K562 (cell line): ENCODE results near the gene CD47. TPM values are rescaled to one million over a fixed set of nuclear protein-coding genes. Genes with fewer than 3 reads are reported as not detected.

Experiments
- CREB1 ChIP-seq, 2 experiments: sonication (generic) in 1 of 2; formaldehyde crosslinking in 1 of 2; IDR thresholded peaks; 2 replicates each; pipeline versions ENCODE4 v1.6.1 to v1.8.0; 2012 to 2022; ENCODE audit warnings: inconsistent platforms in 1 of 2, mild to moderate bottlenecking in 1 of 2, missing genetic modification reagents in 1 of 2, moderate library complexity in 1 of 2
- CREM ChIP-seq: IDR thresholded peaks from 2 replicates; pipeline ENCODE4 v1.6.1; 2014; ENCODE audit warnings: antibody characterized with exemption, low read depth
- E2F5 ChIP-seq: sonication (generic); formaldehyde crosslinking; IDR thresholded peaks from 2 replicates; pipeline ENCODE4 v1.8.0; 2022; ENCODE audit warnings: mild to moderate bottlenecking, missing genetic modification reagents
- FOSL1 ChIP-seq: fragments of 200-800 bp; sonication (Bioruptor generic); conservative IDR thresholded peaks from 2 replicates; pipeline ENCODE4 v1.6.1; 2016; ENCODE audit warnings: missing genetic modification characterization, missing compliant biosample characterization
- MED1 ChIP-seq: sonication (generic); formaldehyde crosslinking; IDR thresholded peaks from 2 replicates; pipeline ENCODE4 v1.8.1; 2023; ENCODE audit warnings: missing genetic modification reagents, borderline replicate concordance
- MITF ChIP-seq: IDR thresholded peaks from 2 replicates; pipeline ENCODE4 v1.6.1; 2014; ENCODE audit warnings: antibody characterized with exemption
- MTA1 ChIP-seq: fragments of 450-650 bp; IDR thresholded peaks from 2 replicates; pipeline ENCODE4 v1.6.1; 2017; ENCODE audit warnings: borderline replicate concordance
- NFE2 ChIP-seq: IDR thresholded peaks from 2 replicates; pipeline ENCODE4 v1.6.1; 2014; ENCODE audit warnings: antibody characterized with exemption, low read depth
- PCBP2 ChIP-seq: fragments of 200-400 bp; formaldehyde crosslinking; IDR thresholded peaks from 2 replicates; pipeline ENCODE4 v1.6.1; 2018; ENCODE audit warnings: low read length, low read depth, mild to moderate bottlenecking, moderate library complexity; ENCODE audit not compliant: poor library complexity, severe bottlenecking
- PHTF2 ChIP-seq: fragments of 250-450 bp; sonication (Bioruptor Pico); IDR thresholded peaks from 2 replicates; pipeline ENCODE4 v1.5.0; 2021; ENCODE audit warnings: mild to moderate bottlenecking
- RBM39 ChIP-seq: fragments of 200-400 bp; formaldehyde crosslinking; optimal IDR thresholded peaks from 2 replicates; pipeline ENCODE3; 2018; ENCODE audit warnings: low read depth, low read length
- SREBF1 ChIP-seq: fragments of 150-350 bp; IDR thresholded peaks from 2 replicates; pipeline ENCODE4 v1.6.1; 2014; ENCODE audit warnings: antibody characterized with exemption, low read depth, low read length, borderline replicate concordance
- STAT5A ChIP-seq: IDR thresholded peaks from 2 replicates; pipeline ENCODE4 v1.6.1; 2012; ENCODE audit warnings: low read length, inconsistent platforms, borderline replicate concordance
- UBTF ChIP-seq, 2 experiments: IDR thresholded peaks; 2 replicates each; pipeline ENCODE4 v1.6.1; 2012; ENCODE audit warnings: improper control_type of control experiment in 2 of 2, low read depth in 2 of 2, low read length in 2 of 2, borderline replicate concordance in 1 of 2
- WHSC1 ChIP-seq: IDR thresholded peaks from one replicate; pipeline ENCODE4 v1.6.1; 2012; ENCODE audit warnings: low read length, control low read depth, inconsistent platforms
- ZBTB34 ChIP-seq: fragments of 250-450 bp; sonication (Bioruptor Pico); IDR thresholded peaks from 2 replicates; pipeline ENCODE4 v1.8.0; 2021; ENCODE audit warnings: mild to moderate bottlenecking, moderate library complexity
- ZNF277 ChIP-seq: fragments of 250-450 bp; sonication (Bioruptor Pico); IDR thresholded peaks from 2 replicates; pipeline ENCODE4 v1.8.0; 2022; ENCODE audit warnings: inconsistent platforms, mild to moderate bottlenecking, moderate library complexity, borderline replicate concordance
- ZNF586 ChIP-seq: fragments of 450-650 bp; formaldehyde crosslinking; conservative IDR thresholded peaks from 2 replicates; pipeline ENCODE4 v1.4.0; 2020; ENCODE audit warnings: mild to moderate bottlenecking, moderate library complexity
- ZNF589 ChIP-seq: fragments of 200-800 bp; sonication (Bioruptor generic); IDR thresholded peaks from 2 replicates; pipeline ENCODE4 v1.6.1; 2016; ENCODE audit warnings: low read depth, missing genetic modification characterization, missing compliant biosample characterization
- ZNF668 ChIP-seq: fragments of 250-450 bp; sonication (Bioruptor Pico); IDR thresholded peaks from 2 replicates; pipeline ENCODE4 v1.8.0; 2022; ENCODE audit warnings: mild to moderate bottlenecking, inconsistent platforms
- polyA plus RNA-seq, 8 experiments: library from polyadenylated mRNA; depleted of rRNA in 4 of 8; stranded (reverse) in 5 of 8; unstranded in 3 of 8; fragments of >200 nt; fragmentation: Nextera tagmentation in 2 of 8; fragmentation: Illumina TruSeq in 1 of 8; extraction: Ambion mirVana in 2 of 8; extraction: Trizol in 1 of 8; gene quantifications; 2 replicates each; pipeline versions ENCODE4 v1.2.1 to v1.2.3, GENCODE V29; 2011 to 2014; ENCODE audit warnings: inconsistent platforms in 1 of 8, missing spikeins in 1 of 8
- total RNA-seq, 7 experiments: library from RNA; depleted of rRNA in 6 of 7; stranded (reverse); fragments of >200 nt in 6 of 7; fragmentation: Illumina TruSeq in 2 of 7; extraction: Trizol in 2 of 7; gene quantifications; 2 replicates each; pipeline versions ENCODE4 v1.2.1 to v1.2.3, GENCODE V29; 2011 to 2021; ENCODE audit warnings: low replicate concordance in 1 of 7

Gene CD47
- total and polyA plus RNA-seq, 9 of the 15 experiments (the other 6 are each of a cell fraction or from before 2014, with no cell fraction given), result 10.2 to 62.6 (median 36.3) TPM

- TF ChIP-seq E2F5 (CRISPR knock-in tag) (no peak), SREBF1 (no peak), ZBTB34 (CRISPR knock-in tag) (no peak), RBM39 (no peak), WHSC1 (no peak), CREB1 (IDR thresholded peaks at IDR 0.05) (no peak), CREB1 (CRISPR knock-in tag; IDR thresholded peaks at IDR 0.05) (no peak), MTA1 (no peak), UBTF (IDR thresholded peaks at IDR 0.05; ENCODE audit: borderline replicate concordance in 1 of 2, low read depth in 2 of 2, low read length in 2 of 2) (no peak), ZNF277 (CRISPR knock-in tag) (no peak), FOSL1 (tag) (no peak; the same call in 1 of the 2 replicates), ZNF589 (peak; percentile 88; the same call in 1 of the 2 replicates), STAT5A (no peak; the same call in 1 of the 2 replicates), NFE2 (no peak), CREM (no peak; the same call in 1 of the 2 replicates), ZNF668 (CRISPR knock-in tag) (no peak), PCBP2 (no peak), PHTF2 (CRISPR knock-in tag) (no peak), MITF (no peak), ZNF586 (CRISPR knock-in tag) (no peak), MED1 (CRISPR knock-in tag) (no peak)
These were observed 33.7 kb upstream of the CD47 start (continued) for GRCh38 chr3:108124337-108125152.
